ENCODE results near the gene CYP1A1.
"Not testable (repeated sequence)": the region's sequence is repeated elsewhere in the genome, so short reads cannot be mapped to it uniquely, and the experiment has no call there.

The CYP1A1 gene

DNA sequence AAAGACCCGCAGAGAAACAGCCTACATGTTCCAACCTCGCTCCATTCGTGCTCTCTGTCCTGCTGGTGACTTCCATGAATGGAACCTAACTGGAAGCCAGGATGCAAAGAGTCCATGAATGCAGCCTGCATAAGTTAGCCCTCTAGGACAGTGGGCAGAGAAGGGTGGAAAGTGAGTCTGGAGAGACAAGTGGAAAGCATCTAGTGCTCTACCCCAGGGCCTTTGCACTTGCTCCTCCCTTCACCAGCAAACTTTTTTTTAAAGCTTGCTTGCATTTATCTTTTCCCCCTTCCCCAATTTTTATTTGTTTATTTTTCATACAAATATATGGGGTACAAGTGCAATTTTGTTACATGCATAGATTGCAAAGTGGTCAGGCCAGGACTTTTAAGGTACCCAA is 7.9 kb upstream of the CYP1A1 start:
- TF ChIP-seq, protein P1, sequence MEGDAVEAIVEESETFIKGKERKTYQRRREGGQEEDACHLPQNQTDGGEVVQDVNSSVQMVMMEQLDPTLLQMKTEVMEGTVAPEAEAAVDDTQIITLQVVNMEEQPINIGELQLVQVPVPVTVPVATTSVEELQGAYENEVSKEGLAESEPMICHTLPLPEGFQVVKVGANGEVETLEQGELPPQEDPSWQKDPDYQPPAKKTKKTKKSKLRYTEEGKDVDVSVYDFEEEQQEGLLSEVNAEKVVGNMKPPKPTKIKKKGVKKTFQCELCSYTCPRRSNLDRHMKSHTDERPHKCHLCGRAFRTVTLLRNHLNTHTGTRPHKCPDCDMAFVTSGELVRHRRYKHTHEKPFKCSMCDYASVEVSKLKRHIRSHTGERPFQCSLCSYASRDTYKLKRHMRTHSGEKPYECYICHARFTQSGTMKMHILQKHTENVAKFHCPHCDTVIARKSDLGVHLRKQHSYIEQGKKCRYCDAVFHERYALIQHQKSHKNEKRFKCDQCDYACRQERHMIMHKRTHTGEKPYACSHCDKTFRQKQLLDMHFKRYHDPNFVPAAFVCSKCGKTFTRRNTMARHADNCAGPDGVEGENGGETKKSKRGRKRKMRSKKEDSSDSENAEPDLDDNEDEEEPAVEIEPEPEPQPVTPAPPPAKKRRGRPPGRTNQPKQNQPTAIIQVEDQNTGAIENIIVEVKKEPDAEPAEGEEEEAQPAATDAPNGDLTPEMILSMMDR (IDR thresholded peaks at IDR 0.05; ENCODE audit: low read depth, low read length, missing control alignments): no peak
- H3K27ac ChIP-seq: no peak overlapping the region
- DNase-seq: no peak
- H3K4me3 ChIP-seq (ENCODE audit: low read depth, low read length): no peak overlapping the region
- H3K36me3 ChIP-seq (replicated peaks): no peaks in the 10 kb centered on the region
- in situ Hi-C loops (cut with HindIII; ENCODE audit: low pct_ligation_motif_present, low sequenced_read_pairs): no loop called here
- H3K27me3 ChIP-seq (replicated peaks): no peaks in the 10 kb centered on the region

DNA sequence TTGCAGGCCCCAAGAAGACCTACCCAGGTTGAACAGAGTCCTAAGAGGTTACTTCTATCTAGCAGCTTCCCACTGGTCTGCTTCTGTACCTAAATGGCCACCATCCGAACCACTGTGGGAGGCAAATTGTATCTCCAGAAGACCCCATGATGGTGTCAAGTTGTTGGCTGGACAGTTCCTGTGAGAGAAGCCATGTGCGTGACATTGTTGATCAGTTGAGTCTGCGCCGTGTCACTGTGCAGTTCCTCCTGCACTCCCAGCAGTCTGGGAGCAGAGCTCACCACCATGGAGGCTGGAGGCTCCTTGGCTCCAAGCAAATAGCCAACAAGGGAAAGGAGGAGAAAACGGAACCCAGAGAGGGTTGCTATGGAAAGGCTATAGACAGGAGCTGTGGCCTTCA is 7.5 kb upstream of the CYP1A1 start:
- in situ Hi-C loops (cut with HindIII; ENCODE audit: low pct_ligation_motif_present, low sequenced_read_pairs): no loop called here
- Histone ChIP-seq H3K27me3 (replicated peaks) (no peaks in the 10 kb centered on the region), H3K27ac (no peak overlapping the region), H3K36me3 (replicated peaks) (no peaks in the 10 kb centered on the region), H3K4me3 (ENCODE audit: low read depth, low read length) (no peak overlapping the region)
- no peak for DNase-seq
- TF ChIP-seq, protein P1 (IDR thresholded peaks at IDR 0.05; ENCODE audit: low read depth, low read length, missing control alignments): no peak

DNA sequence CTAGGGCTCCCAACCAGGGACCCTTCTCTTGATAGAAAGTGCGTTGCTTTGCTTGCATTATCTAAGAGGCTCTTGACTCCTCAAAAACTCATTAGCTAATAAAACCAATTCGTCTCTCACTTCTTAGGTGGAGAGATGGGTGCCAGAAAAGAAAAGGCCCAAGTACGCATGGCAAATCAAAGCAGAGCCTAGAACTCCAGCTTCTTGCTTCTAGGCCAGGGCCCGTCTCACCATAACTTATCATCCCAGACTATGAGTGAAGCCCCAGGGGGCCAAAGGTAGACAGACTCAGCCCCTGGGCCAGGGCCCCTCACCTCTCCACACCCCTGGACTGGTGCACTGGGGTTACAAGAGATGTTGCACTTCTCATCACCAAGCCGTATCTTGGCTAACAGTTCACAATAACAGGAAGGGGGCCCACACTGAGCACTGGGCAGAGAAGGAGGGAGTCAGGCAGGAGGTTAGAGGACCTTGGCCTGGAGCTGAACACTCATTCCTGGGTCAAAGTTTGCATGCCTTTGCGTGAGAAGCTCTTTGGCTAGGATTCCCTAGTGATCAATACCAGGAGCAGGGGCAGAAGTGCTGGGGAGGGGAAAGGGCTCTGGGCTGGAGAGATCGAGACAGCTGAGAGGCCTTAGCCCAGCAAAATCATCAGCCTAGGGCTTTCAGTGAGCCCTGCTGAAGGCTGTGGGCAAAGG is 5.4 kb upstream of the CYP1A1 start:
- Histone ChIP-seq H3K4me3 (ENCODE audit: low read depth, low read length) (no peak overlapping the region), H3K36me3 (replicated peaks) (no peaks in the 10 kb centered on the region), H3K27me3 (replicated peaks) (peaks cover 6% of the 10 kb centered on the region), H3K27ac (no peak overlapping the region)
- TF ChIP-seq, protein P1 (IDR thresholded peaks at IDR 0.05; ENCODE audit: low read depth, low read length, missing control alignments): no peak
- in situ Hi-C loops (cut with HindIII; ENCODE audit: low pct_ligation_motif_present, low sequenced_read_pairs): no loop called here
- no peak for DNase-seq

DNA sequence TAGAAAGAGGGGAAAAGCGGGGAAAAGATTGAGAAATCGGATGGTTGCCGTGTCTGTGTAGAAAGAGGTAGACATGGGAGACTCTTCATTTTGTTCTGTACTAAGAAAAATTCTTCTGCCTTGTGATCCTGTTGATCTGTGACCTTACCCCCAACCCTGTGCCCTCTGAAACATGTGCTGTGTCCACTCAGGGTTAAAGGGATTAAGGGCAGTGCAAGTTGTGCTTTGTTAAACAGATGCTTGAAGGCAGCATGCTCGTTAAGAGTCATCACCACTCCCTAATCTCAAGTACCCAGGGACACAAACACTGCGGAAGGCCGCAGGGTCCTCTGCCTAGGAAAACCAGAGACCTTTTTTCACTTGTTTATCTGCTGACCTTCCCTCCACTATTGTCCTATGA is 4.0 kb upstream of the CYP1A1 start:
- H3K27ac ChIP-seq; in situ Hi-C loops (cut with HindIII; ENCODE audit: low pct_ligation_motif_present, low sequenced_read_pairs); H3K27me3 ChIP-seq (replicated peaks); DNase-seq; H3K36me3 ChIP-seq (replicated peaks); H3K4me3 ChIP-seq (ENCODE audit: low read depth, low read length): not testable (repeated sequence)

DNA sequence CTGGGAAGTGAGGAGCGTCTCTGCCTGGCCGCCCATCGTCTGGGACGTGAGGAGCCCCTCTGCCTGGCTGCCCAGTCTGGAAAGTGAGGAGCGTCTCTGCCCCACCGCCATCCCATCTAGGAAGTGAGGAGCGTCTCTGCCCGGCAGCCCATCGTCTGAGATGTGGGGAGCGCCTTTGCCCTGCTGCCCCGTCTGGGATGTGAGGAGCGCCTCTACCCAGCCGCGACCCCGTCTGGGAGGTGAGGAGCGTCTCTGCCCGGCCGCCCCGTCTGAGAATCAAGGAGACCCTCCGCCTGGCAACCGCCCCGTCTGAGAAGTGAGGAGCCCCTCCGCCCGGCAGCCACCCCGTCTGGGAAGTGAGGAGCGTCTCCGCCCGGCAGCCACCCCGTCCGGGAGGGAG is 3.4 kb upstream of the CYP1A1 start:
- H3K36me3 ChIP-seq (replicated peaks); H3K27ac ChIP-seq; H3K27me3 ChIP-seq (replicated peaks); DNase-seq; H3K4me3 ChIP-seq (ENCODE audit: low read depth, low read length); in situ Hi-C loops (cut with HindIII; ENCODE audit: low pct_ligation_motif_present, low sequenced_read_pairs): not testable (repeated sequence)

DNA sequence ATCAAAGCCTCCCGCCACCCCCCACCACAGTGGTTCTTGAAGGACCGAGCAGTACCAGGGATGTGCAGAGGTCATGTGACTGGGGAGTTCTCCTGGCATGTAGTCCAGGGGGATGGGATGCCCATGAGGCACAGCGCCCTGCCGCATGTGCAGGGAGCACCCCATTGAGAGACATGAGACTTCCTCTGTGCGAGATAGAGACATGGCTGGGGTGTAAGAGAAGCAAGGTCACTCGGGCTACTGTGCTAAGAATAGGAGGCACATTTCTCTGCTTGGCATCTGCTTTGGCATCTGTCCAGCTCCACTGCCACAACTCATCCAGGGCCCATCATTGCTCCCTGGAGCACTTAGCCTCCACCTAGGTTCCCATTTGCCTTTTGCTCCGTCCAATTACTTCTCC is 2.4 kb upstream of the CYP1A1 start:
- Histone ChIP-seq H3K36me3 (replicated peaks) (no peaks in the 10 kb centered on the region), H3K27me3 (replicated peaks) (peaks cover 6% of the 10 kb centered on the region), H3K27ac (no peak overlapping the region), H3K4me3 (ENCODE audit: low read depth, low read length) (no peak overlapping the region)
- DNase-seq: no peak
- in situ Hi-C loops (cut with HindIII; ENCODE audit: low pct_ligation_motif_present, low sequenced_read_pairs): no loop called here
- TF ChIP-seq, protein P1 (IDR thresholded peaks at IDR 0.05; ENCODE audit: low read depth, low read length, missing control alignments): no peak

DNA sequence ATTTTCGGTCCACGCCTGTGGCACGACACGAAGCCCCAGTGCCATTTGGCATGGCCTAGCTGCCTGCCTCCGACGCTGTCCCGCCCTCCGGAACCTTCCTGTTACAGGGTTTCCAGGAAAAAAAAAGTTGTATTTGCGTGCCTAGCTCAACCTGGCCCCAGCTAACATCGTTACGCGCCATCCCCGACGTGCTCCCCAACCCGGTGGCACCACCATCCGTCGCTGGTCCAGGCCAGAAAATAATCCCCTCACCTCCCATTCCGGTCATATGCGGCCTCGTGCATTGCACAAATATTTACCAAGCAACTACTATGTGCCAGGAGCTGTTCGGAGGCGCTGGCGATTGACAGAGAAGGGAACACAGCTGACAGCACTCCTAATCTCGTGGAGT is 1.4 kb upstream of the CYP1A1 start:
- Histone ChIP-seq H3K27ac (no peak overlapping the region), H3K36me3 (replicated peaks) (no peaks in the 10 kb centered on the region), H3K27me3 (replicated peaks) (peaks cover 6% of the 10 kb centered on the region), H3K4me3 (ENCODE audit: low read depth, low read length) (peak overlapping the region; percentile 47)
- TF ChIP-seq, protein P1 (IDR thresholded peaks at IDR 0.05; ENCODE audit: low read depth, low read length, missing control alignments): no peak
- DNase-seq: no peak
- in situ Hi-C loops (cut with HindIII; ENCODE audit: low pct_ligation_motif_present, low sequenced_read_pairs): no loop called here
